ENCODE results near the gene KRT86.
"Not testable (repeated sequence)": the region's sequence is repeated elsewhere in the genome, so short reads cannot be mapped to it uniquely, and the experiment has no call there.

Gene KRT86

GRCh38 chr12:52307836-52308805 lies 33.7 kb downstream of the KRT86 start:
- peaks cover 68% of the 10 kb centered on the region for H3K27me3 ChIP-seq (ENCODE audit: insufficient read depth, low read length)
- H3K4me3 ChIP-seq (ENCODE audit: low read length): peak overlapping the region; percentile 71
- no peaks in the 10 kb centered on the region for H3K36me3 ChIP-seq (ENCODE audit: insufficient read depth, low read depth, low read length)
- peak overlapping the region; percentile 63; the same call in 1 of the 2 replicates for H3K9ac ChIP-seq (ENCODE audit: low read depth, low read length)
- no peaks in the 10 kb centered on the region for H3K4me1 ChIP-seq (ENCODE audit: insufficient read depth, low read length)
- H3K27ac ChIP-seq (ENCODE audit: low read length): no peak overlapping the region
- no peaks in the 10 kb centered on the region for H3K9me3 ChIP-seq (ENCODE audit: insufficient read depth, low read depth, low read length)

DNA sequence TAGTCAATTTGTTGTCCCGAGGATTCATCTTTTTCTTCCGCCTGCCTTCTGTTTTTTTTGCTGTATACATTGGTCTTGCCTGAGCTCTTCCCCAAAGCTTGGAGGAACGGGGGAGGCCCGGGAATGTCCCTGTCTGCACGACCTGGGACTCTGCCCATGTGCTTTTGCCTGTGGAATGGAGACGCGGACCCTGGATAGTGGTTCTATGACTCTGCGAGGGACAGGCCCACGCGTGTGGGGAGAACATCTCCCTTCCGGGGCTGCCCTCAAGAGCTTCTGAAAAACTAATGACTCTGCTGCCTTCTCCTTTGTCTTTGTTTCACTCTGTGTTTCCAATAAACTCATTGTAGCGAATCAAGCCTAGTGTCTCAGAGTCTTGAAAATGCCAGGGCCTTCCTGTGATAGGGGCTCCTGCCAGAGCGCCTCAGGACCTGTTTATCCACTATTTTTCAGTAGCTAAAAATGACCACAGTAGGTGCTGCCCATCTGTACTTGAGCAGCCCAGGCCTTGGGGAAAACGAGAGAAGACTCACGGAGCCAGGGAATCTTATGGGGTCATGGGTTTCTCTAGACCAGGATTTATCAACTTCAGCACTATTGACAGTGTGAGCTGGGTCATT lies 34.5 kb downstream of the KRT86 start:
- Histone ChIP-seq H3K27me3 (ENCODE audit: insufficient read depth, low read length) (peaks cover 68% of the 10 kb centered on the region), H3K9ac (ENCODE audit: low read depth, low read length) (peak overlapping the region; percentile 63; the same call in 1 of the 2 replicates)

GRCh38 chr12:52310622-52311284 lies 36.3 kb downstream of the KRT86 start:
- H3K4me3 ChIP-seq (ENCODE audit: low read length): no peak overlapping the region
- no peaks in the 10 kb centered on the region for H3K4me1 ChIP-seq (ENCODE audit: insufficient read depth, low read length)
- H3K36me3 ChIP-seq (ENCODE audit: insufficient read depth, low read depth, low read length): no peaks in the 10 kb centered on the region
- no peaks in the 10 kb centered on the region for H3K9me3 ChIP-seq (ENCODE audit: insufficient read depth, low read depth, low read length)
- H3K9ac ChIP-seq (ENCODE audit: low read depth, low read length): no peak overlapping the region
- no peak overlapping the region for H3K27ac ChIP-seq (ENCODE audit: low read length)
- H3K27me3 ChIP-seq (ENCODE audit: insufficient read depth, low read length): peaks cover 68% of the 10 kb centered on the region

More for the DNA sequence above, 34.5 kb downstream of the KRT86 start:
- no peaks in the 10 kb centered on the region for H3K9me3 ChIP-seq (ENCODE audit: insufficient read depth, low read depth, low read length)
- H3K36me3 ChIP-seq (ENCODE audit: insufficient read depth, low read depth, low read length): no peaks in the 10 kb centered on the region
- no peaks in the 10 kb centered on the region for H3K4me1 ChIP-seq (ENCODE audit: insufficient read depth, low read length)
- H3K4me3 ChIP-seq (ENCODE audit: low read length): peak overlapping the region; percentile 71
- H3K27ac ChIP-seq (ENCODE audit: low read length): no peak overlapping the region

- H3K4me1 ChIP-seq (ENCODE audit: insufficient read depth, low read length): no peaks in the 10 kb centered on the region
- no peak overlapping the region for H3K9ac ChIP-seq (ENCODE audit: low read depth, low read length)
- peaks cover 67% of the 10 kb centered on the region for H3K27me3 ChIP-seq (ENCODE audit: insufficient read depth, low read length)
These were observed 36.8 kb downstream of the KRT86 start for GRCh38 chr12:52311285-52311648.

DNA sequence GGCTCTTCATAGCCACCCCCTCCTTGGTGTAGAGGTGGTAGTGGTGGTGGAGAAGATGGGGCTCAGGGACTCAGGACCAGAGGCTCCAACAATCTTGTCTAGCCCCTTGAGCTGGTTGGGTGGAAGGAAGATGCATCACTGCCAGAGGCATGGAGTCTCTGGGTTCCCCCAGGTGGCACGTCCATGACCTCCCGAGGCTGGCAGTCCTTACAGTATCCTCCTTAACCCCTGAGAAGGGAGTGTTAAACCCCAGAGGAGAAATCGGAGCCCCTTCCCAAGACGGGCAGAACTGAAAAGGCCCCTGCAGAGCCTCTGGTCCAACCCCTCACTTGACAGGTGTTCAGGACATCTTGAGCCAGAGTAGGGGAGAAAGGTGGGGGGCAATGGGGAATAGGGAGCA lies 37.6 kb downstream of the KRT86 start:
- Histone ChIP-seq H3K27me3 (ENCODE audit: insufficient read depth, low read length) (peaks cover 58% of the 10 kb centered on the region), H3K4me3 (ENCODE audit: low read length) (no peak overlapping the region), H3K36me3 (ENCODE audit: insufficient read depth, low read depth, low read length) (no peaks in the 10 kb centered on the region), H3K9me3 (ENCODE audit: insufficient read depth, low read depth, low read length) (no peaks in the 10 kb centered on the region), H3K4me1 (ENCODE audit: insufficient read depth, low read length) (no peaks in the 10 kb centered on the region), H3K9ac (ENCODE audit: low read depth, low read length) (no peak overlapping the region), H3K27ac (ENCODE audit: low read length) (no peak overlapping the region)

More at GRCh38 chr12:52311285-52311648, 36.8 kb downstream of the KRT86 start:
- no peak overlapping the region for H3K4me3 ChIP-seq (ENCODE audit: low read length)
- no peak overlapping the region for H3K27ac ChIP-seq (ENCODE audit: low read length)
- no peaks in the 10 kb centered on the region for H3K9me3 ChIP-seq (ENCODE audit: insufficient read depth, low read depth, low read length)
- no peaks in the 10 kb centered on the region for H3K36me3 ChIP-seq (ENCODE audit: insufficient read depth, low read depth, low read length)

DNA sequence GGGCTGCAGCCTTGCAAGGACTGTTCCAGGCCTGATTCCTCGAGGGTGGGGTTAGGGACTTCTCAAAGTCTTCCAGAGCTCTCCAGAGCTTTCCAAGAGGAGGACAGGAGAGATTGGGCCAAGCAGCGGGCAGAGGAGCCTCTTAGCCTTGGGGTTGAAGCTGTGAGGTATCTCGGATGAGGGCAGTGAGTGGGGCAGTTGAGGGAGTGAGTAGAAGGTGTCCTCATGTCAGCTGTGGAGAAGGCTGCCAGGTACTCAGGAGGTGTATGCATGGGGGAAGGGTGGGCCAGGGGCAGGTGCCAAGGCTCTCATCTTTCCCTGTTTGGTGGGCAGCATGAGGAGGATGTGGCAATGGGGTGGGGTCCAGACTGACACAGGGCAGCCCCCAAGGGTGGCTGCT lies 39.0 kb downstream of the KRT86 start:
- Histone ChIP-seq H3K4me3 (ENCODE audit: low read length) (no peak overlapping the region), H3K4me1 (ENCODE audit: insufficient read depth, low read length) (no peaks in the 10 kb centered on the region), H3K9ac (ENCODE audit: low read depth, low read length) (no peak overlapping the region), H3K27me3 (ENCODE audit: insufficient read depth, low read length) (peaks cover 45% of the 10 kb centered on the region), H3K9me3 (ENCODE audit: insufficient read depth, low read depth, low read length) (no peaks in the 10 kb centered on the region), H3K36me3 (ENCODE audit: insufficient read depth, low read depth, low read length) (no peaks in the 10 kb centered on the region), H3K27ac (ENCODE audit: low read length) (no peak overlapping the region)

DNA sequence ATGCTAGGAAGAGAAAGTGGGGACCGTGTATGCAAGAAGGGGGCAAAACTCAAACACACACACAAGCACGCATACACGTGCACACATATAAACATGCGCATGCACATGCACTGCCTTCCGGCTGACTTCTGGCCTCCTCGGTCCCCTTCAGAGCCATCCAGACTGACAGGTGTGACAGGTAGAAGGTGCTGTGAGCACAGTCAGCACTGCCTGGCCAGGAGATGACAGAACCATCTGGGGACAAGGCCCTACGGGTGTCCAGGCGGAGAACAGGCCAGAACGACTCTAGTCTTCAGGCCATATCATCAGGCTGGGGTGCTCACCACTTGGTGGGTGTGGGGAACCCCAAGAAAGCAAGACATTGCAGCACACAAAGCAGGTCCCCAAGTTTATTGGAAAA lies 39.5 kb downstream of the KRT86 start:
- no peak overlapping the region for H3K4me3 ChIP-seq (ENCODE audit: low read length)
- no peak overlapping the region for H3K9ac ChIP-seq (ENCODE audit: low read depth, low read length)
- H3K27ac ChIP-seq (ENCODE audit: low read length): no peak overlapping the region
- H3K27me3 ChIP-seq (ENCODE audit: insufficient read depth, low read length): peaks cover 40% of the 10 kb centered on the region
- no peaks in the 10 kb centered on the region for H3K4me1 ChIP-seq (ENCODE audit: insufficient read depth, low read length)
- H3K36me3 ChIP-seq (ENCODE audit: insufficient read depth, low read depth, low read length): no peaks in the 10 kb centered on the region
- no peaks in the 10 kb centered on the region for H3K9me3 ChIP-seq (ENCODE audit: insufficient read depth, low read depth, low read length)

GRCh38 chr12:52314511-52314910 lies 40.1 kb downstream of the KRT86 start:
- no peaks in the 10 kb centered on the region for H3K9me3 ChIP-seq (ENCODE audit: insufficient read depth, low read depth, low read length)
- H3K27ac ChIP-seq (ENCODE audit: low read length): no peak overlapping the region
- H3K4me1 ChIP-seq (ENCODE audit: insufficient read depth, low read length): no peaks in the 10 kb centered on the region
- H3K4me3 ChIP-seq (ENCODE audit: low read length): no peak overlapping the region
- H3K27me3 ChIP-seq (ENCODE audit: insufficient read depth, low read length): peaks cover 34% of the 10 kb centered on the region
- no peak overlapping the region for H3K9ac ChIP-seq (ENCODE audit: low read depth, low read length)
- no peaks in the 10 kb centered on the region for H3K36me3 ChIP-seq (ENCODE audit: insufficient read depth, low read depth, low read length)

- not testable (repeated sequence) for H3K4me3 ChIP-seq (ENCODE audit: low read length); H3K4me1 ChIP-seq (ENCODE audit: insufficient read depth, low read length); H3K36me3 ChIP-seq (ENCODE audit: insufficient read depth, low read depth, low read length); H3K9me3 ChIP-seq (ENCODE audit: insufficient read depth, low read depth, low read length); H3K27ac ChIP-seq (ENCODE audit: low read length); H3K9ac ChIP-seq (ENCODE audit: low read depth, low read length)
- H3K27me3 ChIP-seq (ENCODE audit: insufficient read depth, low read length): peaks cover 22% of the 10 kb centered on the region
These were observed 41.3 kb downstream of the KRT86 start for GRCh38 chr12:52315721-52316120.

DNA sequence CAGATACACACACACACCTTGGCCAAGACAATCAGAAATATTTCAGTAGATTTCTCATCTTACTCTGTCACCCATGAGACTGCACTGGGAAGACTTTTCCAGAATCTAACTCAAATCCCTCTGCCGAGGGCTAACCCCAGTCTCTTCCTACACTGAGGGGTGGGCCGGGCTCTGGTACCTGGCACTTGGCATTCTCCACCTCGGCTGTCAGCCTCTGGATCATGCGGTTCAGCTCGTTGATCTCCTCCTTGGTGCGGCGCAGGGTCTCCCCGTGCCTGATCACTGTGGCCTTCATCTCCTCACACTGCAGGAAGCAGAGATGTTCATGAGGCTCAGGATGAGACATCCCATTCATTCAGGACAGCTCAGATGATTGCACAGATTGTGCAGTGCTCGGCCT lies 41.8 kb downstream of the KRT86 start:
- Histone ChIP-seq H3K27me3 (ENCODE audit: insufficient read depth, low read length) (peaks cover 16% of the 10 kb centered on the region; the same call in 1 of the 2 replicates), H3K4me1 (ENCODE audit: insufficient read depth, low read length) (no peaks in the 10 kb centered on the region)

GRCh38 chr12:52316701-52317100 lies 42.3 kb downstream of the KRT86 start:
- Histone ChIP-seq H3K4me1 (ENCODE audit: insufficient read depth, low read length) (no peaks in the 10 kb centered on the region), H3K9ac (ENCODE audit: low read depth, low read length) (no peak overlapping the region), H3K27me3 (ENCODE audit: insufficient read depth, low read length) (peaks cover 12% of the 10 kb centered on the region; the same call in 1 of the 2 replicates), H3K4me3 (ENCODE audit: low read length) (no peak overlapping the region), H3K27ac (ENCODE audit: low read length) (no peak overlapping the region), H3K9me3 (ENCODE audit: insufficient read depth, low read depth, low read length) (no peaks in the 10 kb centered on the region), H3K36me3 (ENCODE audit: insufficient read depth, low read depth, low read length) (no peaks in the 10 kb centered on the region)

More for the DNA sequence above, 41.8 kb downstream of the KRT86 start:
- H3K9ac ChIP-seq (ENCODE audit: low read depth, low read length): no peak overlapping the region
- H3K27ac ChIP-seq (ENCODE audit: low read length): no peak overlapping the region
- H3K4me3 ChIP-seq (ENCODE audit: low read length): no peak overlapping the region
- no peaks in the 10 kb centered on the region for H3K9me3 ChIP-seq (ENCODE audit: insufficient read depth, low read depth, low read length)
- no peaks in the 10 kb centered on the region for H3K36me3 ChIP-seq (ENCODE audit: insufficient read depth, low read depth, low read length)

Measured in iPS-20b (cell line).